Spleen (tissue), 13 donors: ENCODE measurements around the gene ACTG1. TPM values are rescaled to one million over a fixed set of nuclear protein-coding genes. Genes with fewer than 3 reads are reported as not detected.

Source experiments
- DNase-seq: peaks from one replicate; pipeline ENCODE4 v3.0.0-alpha.2; 2020
- H3K27ac ChIP-seq, 8 donors: fragments of 200-600 bp; sonication (generic) in 7 of 8; 1 replicate in 4 of 8; 2 replicates in 4 of 8; pipeline versions ENCODE4 v1.5.0 to v1.8.0; 2016 to 2021; ENCODE audit warnings: inconsistent platforms in 4 of 8, mild to moderate bottlenecking in 4 of 8, moderate library complexity in 1 of 8
- H3K27me3 ChIP-seq, 7 donors: fragments of 200-600 bp; sonication (generic) in 6 of 7; replicated peaks in 1 of 7; 1 replicate in 4 of 7; 2 replicates in 3 of 7; pipeline versions ENCODE4 v1.5.0 to v1.8.0; 2016 to 2021; ENCODE audit warnings: inconsistent platforms in 3 of 7, mild to moderate bottlenecking in 1 of 7
- H3K36me3 ChIP-seq, 6 donors: fragments of 200-600 bp; sonication (generic) in 5 of 6; 1 replicate in 4 of 6; 2 replicates in 2 of 6; pipeline versions ENCODE4 v1.5.0 to v1.8.0; 2016 to 2021; ENCODE audit warnings: inconsistent platforms in 2 of 6
- H3K4me1 ChIP-seq, 6 donors: fragments of 200-600 bp; sonication (generic) in 5 of 6; 1 replicate in 3 of 6; 2 replicates in 3 of 6; pipeline versions ENCODE4 v1.5.0 to v1.8.0; 2016 to 2021; ENCODE audit warnings: inconsistent platforms in 3 of 6
- H3K4me3 ChIP-seq, 8 donors: fragments of 200-600 bp; sonication (generic) in 7 of 8; 1 replicate in 4 of 8; 2 replicates in 4 of 8; pipeline versions ENCODE4 v1.5.0 to v1.8.0; 2016 to 2021; ENCODE audit warnings: inconsistent platforms in 4 of 8, mild to moderate bottlenecking in 4 of 8, moderate library complexity in 2 of 8
- H3K9me3 ChIP-seq, 8 donors: fragments of 200-600 bp; sonication (generic) in 7 of 8; 1 replicate in 4 of 8; 2 replicates in 4 of 8; pipeline versions ENCODE4 v1.5.0 to v1.8.0; 2016 to 2021; ENCODE audit warnings: inconsistent platforms in 4 of 8
- POLR2A ChIP-seq, 3 donors: fragments of 450-650 bp; IDR thresholded peaks; one replicate each; pipeline ENCODE4 v1.5.1; 2017; ENCODE audit warnings: antibody characterized with exemption in 3 of 3, mild to moderate bottlenecking in 1 of 3
- POLR2AphosphoS5 ChIP-seq, 3 donors: sonication (generic); formaldehyde crosslinking; IDR thresholded peaks; one replicate each; pipeline ENCODE4 v1.5.1; 2017; ENCODE audit warnings: antibody characterized with exemption in 3 of 3
- WGBS, 5 donors: extraction: QIAGEN DNeasy Blood & Tissue Kit in 3 of 5; methylation state at CpG; one replicate each; pipeline versions ENCODE4 v1.1.5 to v1.1.7; 2013 to 2018; 5-methylcytosine and 5-hydroxymethylcytosine counted together
- intact Hi-C: fragments of 100-400 bp; cut with DNase I; formaldehyde crosslinking; loops from one replicate; pipeline ENCODE4 v1.15.0; 2023; ENCODE audit warnings: low total_unique reads
- long read RNA-seq, 2 donors: transcript quantifications; one replicate each; lab custom pipeline, GENCODE V29; 2026
- polyA plus RNA-seq, 3 donors: library from polyadenylated mRNA; stranded (reverse); fragments of 200-250 nt; gene quantifications; one replicate each; pipeline ENCODE4 v1.2.1, GENCODE V29; 2013
- total RNA-seq, 7 donors: library from RNA; depleted of rRNA in 3 of 7; stranded (reverse); fragments of >200 nt in 3 of 7; fragmentation: NEBNext Ultra II Directional in 4 of 7; extraction: Animal tissue kit (Norgen Biotek cat#: 25700) in 4 of 7; gene quantifications; one replicate each; pipeline versions ENCODE4 v1.1.0 to v1.2.1, GENCODE V29; 2016 to 2021
- TF ChIP-seq, protein P1 (sequence below), 11 experiments: fragments of 200-600 bp in 7 of 11; fragments of 450-650 bp in 4 of 11; sonication (generic) in 4 of 11; IDR thresholded peaks in 8 of 11; conservative IDR thresholded peaks in 3 of 11; 1 replicate in 7 of 11; 2 replicates in 4 of 11; pipeline versions ENCODE4 v1.4.0 to v1.8.0; 2016 to 2021; ENCODE audit warnings: antibody characterized with exemption in 11 of 11, inconsistent platforms in 4 of 11, mild to moderate bottlenecking in 1 of 11
- donor health status: healthy with polysubstance abuse.
- donor health status: DM: no; HTN: no; CAD: no; lungs with moderate emphysema.
- donor health status: DM: no; HTN: no; CAD: no.
- donor health status: Bipolar disorder and iron deficiency.
- donor health status: healthy.
- donor health status: DM: no; HTN: no; CAD: no.
- donor health status: DM: yes; HTN: yes; CAD: no.

Gene ACTG1
- total RNA-seq (1,000 to 10,000 TPM; 1,726 to 6,270 (median 2,803) TPM), polyA plus RNA-seq (1,000 to 10,000 TPM; 1,119 to 1,902 (median 1,793) TPM)
- long read RNA-seq, donor 1, transcript ACTG1-210 (5 exons, 2,256 nt), result minor isoform, 290 of 3,561 reads
- long read RNA-seq, donor 1, transcript ACTG1-206 (6 exons, 1,919 nt), result major isoform, 1,065 of 3,561 reads
- long read RNA-seq, donor 1, transcript ACTG1-207 (3 exons, 1,678 nt), result minor isoform, 94 of 3,561 reads
- long read RNA-seq, donor 1, transcript ACTG1-214 (7 exons, 1,720 nt), result minor isoform, 104 of 3,561 reads
- long read RNA-seq, donor 1, partial matches to known transcripts, result 1,857 of 3,561 reads
- long read RNA-seq, donor 1, other reads (novel, unspliced or antisense), result 54 of 3,561 reads
- long read RNA-seq, donor 2, transcript ACTG1-212 (4 exons, 1,698 nt), result minor isoform, 69 of 1,874 reads
- long read RNA-seq, donor 2, transcript ACTG1-206 (6 exons, 1,919 nt), result major isoform, 699 of 1,874 reads
- long read RNA-seq, donor 2, transcript ACTG1-210 (5 exons, 2,256 nt), result minor isoform, 140 of 1,874 reads
- long read RNA-seq, donor 2, transcript ACTG1-214 (7 exons, 1,720 nt), result minor isoform, 128 of 1,874 reads
- long read RNA-seq, donor 2, partial matches to known transcripts, result 742 of 1,874 reads
- long read RNA-seq, donor 2, other reads (novel, unspliced or antisense), result 21 of 1,874 reads

DNA sequence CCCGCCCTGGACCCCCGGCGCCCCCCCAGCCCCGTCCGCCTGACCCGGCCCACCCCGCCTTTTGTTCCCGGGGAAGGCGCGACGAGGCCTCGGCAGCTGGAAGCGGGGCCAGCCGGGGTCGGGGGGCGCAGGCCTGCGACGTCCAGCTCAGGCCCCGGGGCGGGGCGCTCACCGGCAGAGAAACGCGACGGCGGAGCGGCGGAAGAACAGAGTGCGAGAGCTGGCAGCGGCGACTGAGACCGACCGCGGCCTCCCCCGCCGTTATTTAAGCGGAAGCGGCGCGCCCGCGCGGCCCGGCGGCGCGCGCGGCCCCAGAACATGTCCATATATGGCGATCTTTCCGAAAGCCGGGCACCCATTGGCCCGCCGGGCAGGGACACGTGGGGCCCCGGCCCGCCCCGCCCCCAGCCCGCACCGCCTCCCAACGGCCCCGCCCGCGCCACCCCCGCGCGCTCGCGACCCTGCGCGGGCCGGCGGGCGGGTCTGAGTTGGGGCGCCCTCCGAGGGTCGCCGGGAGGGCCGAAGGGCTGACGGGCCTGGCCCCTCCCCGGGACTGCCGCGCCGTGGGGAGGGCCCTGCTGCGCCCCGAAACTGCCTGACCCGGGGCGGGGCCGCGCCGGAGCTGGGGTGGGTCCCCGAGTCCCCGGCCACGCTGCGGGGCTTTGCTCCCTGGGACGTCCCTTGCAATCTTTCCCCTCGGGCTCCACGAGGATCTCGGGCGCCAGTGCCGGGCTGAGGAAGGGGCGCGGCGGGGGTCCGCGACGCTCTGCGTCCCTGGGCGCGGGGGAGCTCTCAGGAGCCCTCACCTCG is at the start of gene ACTG1:
TSS of gene ACTG1 (minus strand) at position 238 of the 810 bp plus-strand sequence. CDS start 445 bp downstream, outside the sequence.
- TF ChIP-seq, protein P1, sequence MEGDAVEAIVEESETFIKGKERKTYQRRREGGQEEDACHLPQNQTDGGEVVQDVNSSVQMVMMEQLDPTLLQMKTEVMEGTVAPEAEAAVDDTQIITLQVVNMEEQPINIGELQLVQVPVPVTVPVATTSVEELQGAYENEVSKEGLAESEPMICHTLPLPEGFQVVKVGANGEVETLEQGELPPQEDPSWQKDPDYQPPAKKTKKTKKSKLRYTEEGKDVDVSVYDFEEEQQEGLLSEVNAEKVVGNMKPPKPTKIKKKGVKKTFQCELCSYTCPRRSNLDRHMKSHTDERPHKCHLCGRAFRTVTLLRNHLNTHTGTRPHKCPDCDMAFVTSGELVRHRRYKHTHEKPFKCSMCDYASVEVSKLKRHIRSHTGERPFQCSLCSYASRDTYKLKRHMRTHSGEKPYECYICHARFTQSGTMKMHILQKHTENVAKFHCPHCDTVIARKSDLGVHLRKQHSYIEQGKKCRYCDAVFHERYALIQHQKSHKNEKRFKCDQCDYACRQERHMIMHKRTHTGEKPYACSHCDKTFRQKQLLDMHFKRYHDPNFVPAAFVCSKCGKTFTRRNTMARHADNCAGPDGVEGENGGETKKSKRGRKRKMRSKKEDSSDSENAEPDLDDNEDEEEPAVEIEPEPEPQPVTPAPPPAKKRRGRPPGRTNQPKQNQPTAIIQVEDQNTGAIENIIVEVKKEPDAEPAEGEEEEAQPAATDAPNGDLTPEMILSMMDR (IDR thresholded peaks at IDR 0.05 in 8 of 11, conservative IDR thresholded peaks at IDR 0.05 in 3 of 11), result no peak
- TF ChIP-seq POLR2AphosphoS5 (IDR thresholded peaks at IDR 0.05) (peak; percentile 99), POLR2A (IDR thresholded peaks at IDR 0.05) (peak; percentile 93 to 97 (median 97))
- 0 to 1% (median 0%) methylated on average over 21 to 111 of the region's 111 CpGs for WGBS, 5 donors
- peak within 1 kb of the TSS; percentile 86 to 99 (median 94) for H3K4me3 ChIP-seq
- peak within 1 kb of the TSS; percentile 91 to 100 (median 100) for H3K27ac ChIP-seq
- no peaks in the 10 kb centered on the region for H3K27me3 ChIP-seq
- intact Hi-C loops, result no loop called here
- peak; percentile 97 for DNase-seq
- H3K36me3 ChIP-seq, result peaks cover 4 to 42% (median 35%) of the 10 kb centered on the region in 6 donors
- peaks cover 32 to 85% (median 63%) of the 10 kb centered on the region in 6 donors for H3K4me1 ChIP-seq
- H3K9me3 ChIP-seq, result no peaks in the 10 kb centered on the region

DNA sequence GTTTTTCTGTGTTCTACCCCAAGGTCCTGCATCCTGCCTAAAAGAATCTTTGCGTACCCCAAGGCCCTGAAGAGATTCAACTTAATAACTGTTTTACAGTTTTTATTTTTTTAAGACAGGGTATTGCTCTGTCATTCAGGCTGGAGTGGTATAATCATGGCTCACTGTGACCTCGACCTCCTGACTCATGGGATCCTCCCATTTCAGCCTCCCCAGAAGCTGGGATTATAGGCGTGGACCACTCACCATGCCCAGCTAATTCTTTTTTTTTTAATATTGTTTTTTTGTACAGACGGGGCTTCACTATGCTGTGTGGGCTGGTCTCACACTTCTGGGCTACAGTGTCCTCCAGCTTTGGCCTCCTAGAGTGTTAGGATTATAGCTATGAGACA is 48.9 kb upstream of the ACTG1 start:
- no peaks in the 10 kb centered on the region for H3K9me3 ChIP-seq
- peaks cover 0 to 100% (median 77%) of the 10 kb centered on the region in 6 donors for H3K36me3 ChIP-seq
- no peak for DNase-seq
- no peak for TF ChIP-seq POLR2AphosphoS5 (IDR thresholded peaks at IDR 0.05)
- TF ChIP-seq, protein P1 (IDR thresholded peaks at IDR 0.05 in 8 of 11, conservative IDR thresholded peaks at IDR 0.05 in 3 of 11), result no peak
- no peak for TF ChIP-seq POLR2A (IDR thresholded peaks at IDR 0.05)
- WGBS, 5 donors, result 69 to 85% (median 78%) methylated on average over 4 of the region's 4 CpGs
- peaks cover 0 to 96% (median 48%) of the 10 kb centered on the region in 6 donors for H3K4me1 ChIP-seq
- no peaks in the 10 kb centered on the region for H3K27me3 ChIP-seq
- no peak overlapping the region for H3K4me3 ChIP-seq
- intact Hi-C loops, result no loop called here
- peak overlapping the region; percentile 35 to 82 (median 72) for H3K27ac ChIP-seq

DNA sequence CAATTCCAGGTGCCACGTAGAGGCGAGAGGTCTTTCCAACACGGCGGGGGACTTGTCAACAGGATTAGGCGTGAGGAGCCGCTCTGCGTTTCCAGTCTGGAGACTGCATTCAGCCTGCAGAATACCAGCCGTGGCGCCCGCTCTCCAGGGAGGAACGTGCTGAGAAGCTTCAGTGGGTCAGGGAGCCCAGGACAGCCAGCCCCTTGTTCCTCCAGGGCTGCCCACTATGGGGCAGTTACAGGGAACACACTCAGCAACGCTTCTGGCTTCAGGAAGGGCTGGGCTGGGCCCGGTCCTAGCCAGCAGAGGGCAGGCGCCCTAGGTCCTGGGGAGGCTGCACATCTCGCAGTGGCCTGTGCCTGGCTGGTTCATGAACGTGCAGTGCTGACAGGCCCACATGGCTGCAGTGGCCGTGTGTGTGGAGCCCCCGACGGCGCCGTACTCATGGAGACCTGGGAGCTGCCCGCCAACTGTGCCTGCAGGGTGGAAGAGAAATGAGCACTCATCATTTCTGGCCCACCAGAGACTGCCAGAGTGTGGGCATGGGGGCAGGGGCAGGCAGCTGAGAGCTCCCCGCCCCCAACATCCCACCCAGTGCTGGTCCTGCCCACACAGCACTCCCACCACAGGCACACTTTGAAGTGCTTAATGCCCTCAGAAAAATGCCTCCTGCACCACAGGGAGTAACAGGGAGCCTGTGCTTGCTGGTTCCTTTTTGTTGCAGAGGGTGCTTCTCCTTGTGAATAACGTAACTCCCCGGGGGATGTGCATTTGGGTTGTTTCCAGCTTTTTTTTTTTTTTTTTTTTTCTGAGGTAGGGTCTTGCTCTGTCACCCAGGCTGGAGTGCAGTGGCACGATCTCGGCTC is 46.6 kb upstream of the ACTG1 start:
- Histone ChIP-seq H3K4me1 (peaks cover 0 to 84% (median 42%) of the 10 kb centered on the region in 6 donors), H3K9me3 (no peaks in the 10 kb centered on the region), H3K27ac (peak overlapping the region in 2 of 8 donors; percentile 79 to 82), H3K27me3 (no peaks in the 10 kb centered on the region), H3K36me3 (peaks cover 0 to 85% (median 57%) of the 10 kb centered on the region in 6 donors), H3K4me3 (no peak overlapping the region)
- DNase-seq, result no peak
- intact Hi-C loops, result no loop called here
- TF ChIP-seq POLR2A (IDR thresholded peaks at IDR 0.05) (no peak), POLR2AphosphoS5 (IDR thresholded peaks at IDR 0.05) (peak in 2 of 3 donors; percentile 34 to 65)
- 79 to 87% (median 82%) methylated on average over 21 to 27 of the region's 27 CpGs for WGBS, 5 donors
